Transverse colon (tissue), 4 donors: ENCODE results near the gene AP1S2. TPM values are rescaled to one million over a fixed set of nuclear protein-coding genes. Genes with fewer than 3 reads are reported as not detected.

Experiments used
- DNase-seq: peaks from one replicate; pipeline ENCODE4 v3.0.0-alpha.2; 2019
- H3K27ac ChIP-seq, 4 donors: fragments of 200-600 bp; sonication (generic); 2 replicates each; pipeline ENCODE4 v1.5.1; 2016 to 2018; ENCODE audit warnings: inconsistent platforms in 4 of 4
- H3K27me3 ChIP-seq: fragments of 200-600 bp; sonication (generic); 2 replicates; pipeline ENCODE4 v1.5.1; 2017; ENCODE audit warnings: inconsistent platforms
- H3K36me3 ChIP-seq, 4 donors: fragments of 200-600 bp; sonication (generic); 2 replicates each; pipeline ENCODE4 v1.5.1; 2017 to 2019; ENCODE audit warnings: inconsistent platforms in 4 of 4
- H3K4me1 ChIP-seq, 4 donors: fragments of 200-600 bp; sonication (generic); 2 replicates each; pipeline ENCODE4 v1.5.1; 2017 to 2020; ENCODE audit warnings: inconsistent platforms in 4 of 4
- H3K4me3 ChIP-seq, 4 donors: fragments of 200-600 bp; sonication (generic); 1 replicate in 1 of 4; 2 replicates in 3 of 4; pipeline versions ENCODE4 v1.5.1 to v1.6.1; 2017 to 2019; ENCODE audit warnings: inconsistent platforms in 4 of 4
- H3K9me3 ChIP-seq, 2 donors: fragments of 200-600 bp; sonication (generic); 2 replicates each; pipeline ENCODE4 v1.5.1; 2017 to 2019; ENCODE audit warnings: inconsistent platforms in 2 of 2
- EP300 ChIP-seq: sonication (generic); formaldehyde crosslinking; IDR thresholded peaks from one replicate; pipeline ENCODE4 v1.6.1; 2017; ENCODE audit warnings: antibody characterized with exemption, low read depth
- POLR2A ChIP-seq: fragments of 450-650 bp; IDR thresholded peaks from one replicate; pipeline ENCODE4 v1.6.1; 2016; ENCODE audit warnings: antibody characterized with exemption, mild to moderate bottlenecking, moderate library complexity
- POLR2AphosphoS5 ChIP-seq, 3 donors: sonication (generic); formaldehyde crosslinking; IDR thresholded peaks; one replicate each; pipeline ENCODE4 v1.6.1; 2016; ENCODE audit warnings: antibody characterized with exemption in 3 of 3
- WGBS, 2 donors: methylation state at CpG; one replicate each; pipeline ENCODE4 v1.1.5; 2018; ENCODE audit warnings: low coverage in 1 of 2; 5-methylcytosine and 5-hydroxymethylcytosine counted together
- in situ Hi-C, 4 donors: fragments of 200-750 bp; cut with MboI; loops; one replicate each; pipeline versions ENCODE4 v1.15.0 to v1.15.1; 2017; ENCODE audit warnings: low sequenced_read_pairs in 3 of 4, low pct_ligation_motif_present in 1 of 4, low pct_unique_long_range_greater_than_20kb in 1 of 4
- intact Hi-C: fragments of 100-400 bp; cut with DNase I; formaldehyde crosslinking; loops from one replicate; pipeline ENCODE4 v1.15.1; 2023; ENCODE audit warnings: low total_unique reads
- total RNA-seq, 4 donors: library from RNA; depleted of rRNA; stranded (reverse); fragments of >200 nt; gene quantifications; one replicate each; pipeline ENCODE4 v1.1.0, GENCODE V29; 2016
- TF ChIP-seq, protein P1 (sequence below), 5 experiments: fragments of 200-600 bp in 3 of 5; fragments of 450-650 bp in 2 of 5; sonication (generic) in 3 of 5; IDR thresholded peaks; 1 replicate in 2 of 5; 2 replicates in 3 of 5; pipeline ENCODE4 v1.5.1; 2016 to 2017; ENCODE audit warnings: antibody characterized with exemption in 5 of 5, inconsistent platforms in 3 of 5, mild to moderate bottlenecking in 2 of 5, moderate library complexity in 1 of 5

AP1S2 gene
- total RNA-seq, 4 donors from 2014 or later: 26.2 to 27.6 (median 26.7) TPM

GRCh38 chrX:15816438-15816809 lies 38.2 kb downstream of the AP1S2 start:
- intact Hi-C loops: no loop called here
- Histone ChIP-seq H3K4me1 (no peaks in the 10 kb centered on the region), H3K9me3 (no peaks in the 10 kb centered on the region), H3K4me3 (no peak overlapping the region), H3K27me3 (no peaks in the 10 kb centered on the region), H3K36me3 (no peaks in the 10 kb centered on the region), H3K27ac (no peak overlapping the region)
- no peak for DNase-seq
- TF ChIP-seq POLR2A: no peak
- TF ChIP-seq, protein P1, sequence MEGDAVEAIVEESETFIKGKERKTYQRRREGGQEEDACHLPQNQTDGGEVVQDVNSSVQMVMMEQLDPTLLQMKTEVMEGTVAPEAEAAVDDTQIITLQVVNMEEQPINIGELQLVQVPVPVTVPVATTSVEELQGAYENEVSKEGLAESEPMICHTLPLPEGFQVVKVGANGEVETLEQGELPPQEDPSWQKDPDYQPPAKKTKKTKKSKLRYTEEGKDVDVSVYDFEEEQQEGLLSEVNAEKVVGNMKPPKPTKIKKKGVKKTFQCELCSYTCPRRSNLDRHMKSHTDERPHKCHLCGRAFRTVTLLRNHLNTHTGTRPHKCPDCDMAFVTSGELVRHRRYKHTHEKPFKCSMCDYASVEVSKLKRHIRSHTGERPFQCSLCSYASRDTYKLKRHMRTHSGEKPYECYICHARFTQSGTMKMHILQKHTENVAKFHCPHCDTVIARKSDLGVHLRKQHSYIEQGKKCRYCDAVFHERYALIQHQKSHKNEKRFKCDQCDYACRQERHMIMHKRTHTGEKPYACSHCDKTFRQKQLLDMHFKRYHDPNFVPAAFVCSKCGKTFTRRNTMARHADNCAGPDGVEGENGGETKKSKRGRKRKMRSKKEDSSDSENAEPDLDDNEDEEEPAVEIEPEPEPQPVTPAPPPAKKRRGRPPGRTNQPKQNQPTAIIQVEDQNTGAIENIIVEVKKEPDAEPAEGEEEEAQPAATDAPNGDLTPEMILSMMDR (IDR thresholded peaks at IDR 0.05): peak in 1 of 5 experiments; percentile 5
- in situ Hi-C loops: loop anchor here in 1 of 4 donors (25.0 kb wide), 1 partner anchor 621 kb away; no protein-coding TSS in a partner anchor
- 71 to 85% methylated on average over 1 of the region's 1 CpG for WGBS, 2 donors

DNA sequence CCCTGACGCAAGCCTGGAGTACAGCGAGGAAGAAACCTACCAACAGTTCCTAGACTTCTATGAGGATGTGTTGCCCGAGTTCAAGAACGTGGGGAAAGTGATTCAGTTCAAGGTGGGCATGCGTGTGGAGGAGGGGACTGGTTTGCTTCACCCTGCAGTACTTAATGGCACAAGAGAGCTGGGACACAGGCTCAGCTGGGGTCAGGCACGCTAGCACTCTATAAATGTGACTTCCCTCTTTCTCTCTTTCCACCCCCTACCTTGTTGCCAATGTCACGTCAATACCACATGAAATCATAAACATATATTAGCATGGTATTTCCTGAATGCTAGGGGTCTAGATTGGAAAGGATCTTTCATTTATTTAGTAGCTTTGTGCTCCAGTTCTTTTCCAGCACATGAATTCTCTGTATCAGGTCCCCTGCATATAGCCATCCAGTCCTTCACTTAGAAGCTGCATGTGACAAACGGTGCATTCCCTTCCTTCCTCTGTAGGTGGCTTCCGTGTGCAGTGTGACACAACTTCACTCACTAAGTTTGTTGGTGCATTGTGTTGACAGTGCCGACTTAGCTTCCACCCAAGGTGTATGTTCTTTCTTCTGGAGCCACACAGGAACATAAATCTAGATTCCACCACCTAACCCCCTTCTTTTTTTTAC lies 38.7 kb downstream of the AP1S2 start:
- DNase-seq: peak; percentile 12
- no peaks in the 10 kb centered on the region for H3K4me1 ChIP-seq
- intact Hi-C loops: no loop called here
- no peaks in the 10 kb centered on the region for H3K9me3 ChIP-seq
- no peak overlapping the region for H3K4me3 ChIP-seq
- no peaks in the 10 kb centered on the region for H3K36me3 ChIP-seq
- TF ChIP-seq, protein P1 (IDR thresholded peaks at IDR 0.05): peak in 2 of 5 experiments; percentile 18 to 21
- no peak for TF ChIP-seq EP300
- 78 to 90% methylated on average over 2 to 10 of the region's 10 CpGs for WGBS, 2 donors
- no peak overlapping the region for H3K27ac ChIP-seq
- in situ Hi-C loops: loop anchor here in 1 of 4 donors (25.0 kb wide), 1 partner anchor 621 kb away; no protein-coding TSS in a partner anchor
- no peaks in the 10 kb centered on the region for H3K27me3 ChIP-seq

- in situ Hi-C loops: loop anchor here in 1 of 4 donors (25.0 kb wide), 1 partner anchor 622 kb away; no protein-coding TSS in a partner anchor
- H3K36me3 ChIP-seq: no peaks in the 10 kb centered on the region
Observed at GRCh38 chrX:15814771-15815365, 39.7 kb downstream of the AP1S2 start.

DNA sequence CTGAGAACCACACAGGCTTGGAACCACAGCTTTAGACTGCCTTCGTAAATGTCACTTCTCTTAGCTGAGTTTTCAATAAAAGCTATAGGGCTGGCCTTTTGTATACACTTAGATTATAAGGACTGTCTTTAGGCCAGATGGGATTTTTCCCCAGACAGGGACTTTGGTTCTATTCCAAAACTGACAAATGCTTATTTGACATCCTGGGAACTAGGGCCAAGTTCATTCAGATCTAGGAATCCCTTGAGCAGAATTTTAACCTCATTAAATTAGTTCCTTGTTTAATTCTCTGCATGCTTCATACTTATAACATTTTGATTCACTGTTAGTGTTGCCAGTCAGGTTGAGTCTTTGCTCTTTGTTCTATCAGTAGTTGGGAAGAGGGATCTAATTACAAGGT lies 41.2 kb downstream of the AP1S2 start:
- no peak for DNase-seq
- Histone ChIP-seq H3K9me3 (no peaks in the 10 kb centered on the region), H3K27ac (no peak overlapping the region), H3K4me3 (no peak overlapping the region), H3K36me3 (no peaks in the 10 kb centered on the region), H3K4me1 (no peaks in the 10 kb centered on the region), H3K27me3 (no peaks in the 10 kb centered on the region)
- 73% methylated on average over 1 of the region's 1 CpG; no CpG with 5 or more reads in 1 of the 2 donors for WGBS, 2 donors
- TF ChIP-seq EP300: no peak
- no peak for TF ChIP-seq POLR2AphosphoS5 (IDR thresholded peaks at IDR 0.05)
- TF ChIP-seq, protein P1 (IDR thresholded peaks at IDR 0.05): no peak
- in situ Hi-C loops: loop anchor here in 1 of 4 donors (25.0 kb wide), 1 partner anchor 624 kb away; no protein-coding TSS in a partner anchor
- intact Hi-C loops: no loop called here

More at GRCh38 chrX:15814771-15815365, 39.7 kb downstream of the AP1S2 start:
- intact Hi-C loops: no loop called here
- Histone ChIP-seq H3K4me1 (no peaks in the 10 kb centered on the region), H3K9me3 (no peaks in the 10 kb centered on the region), H3K4me3 (no peak overlapping the region), H3K27ac (no peak overlapping the region), H3K27me3 (no peaks in the 10 kb centered on the region)
- WGBS, 2 donors: 86% methylated on average over 6 of the region's 6 CpGs; no CpG with 5 or more reads in 1 of the 2 donors
- TF ChIP-seq, protein P1 (IDR thresholded peaks at IDR 0.05): no peak
- TF ChIP-seq POLR2A (no peak), EP300 (no peak), POLR2AphosphoS5 (IDR thresholded peaks at IDR 0.05) (no peak)
- DNase-seq: no peak
